GM21515 (cell line): Measurements from ENCODE around the gene MMP26.
"Not testable (repeated sequence)": the region's sequence is repeated elsewhere in the genome, so short reads cannot be mapped to it uniquely, and the experiment has no call there.

ENCODE experiments used
- ATAC-seq: cut with Tn5 transposase; IDR thresholded peaks from one replicate; pipeline ENCODE4 v1.9.1; 2021; ENCODE audit not compliant: unreplicated experiment

MMP26 gene

GRCh38 chr11:4722616-4723534 lies 18.3 kb downstream of the MMP26 start:
- ATAC-seq: not testable (repeated sequence)

- no peak for ATAC-seq
Observed at GRCh38 chr11:4727171-4727570, 22.6 kb downstream of the MMP26 start.

GRCh38 chr11:4740735-4741134 lies 36.2 kb downstream of the MMP26 start:
- no peak for ATAC-seq

- no peak for ATAC-seq
Observed at GRCh38 chr11:4748438-4748837, 43.9 kb downstream of the MMP26 start.

- ATAC-seq: no peak
Observed at GRCh38 chr11:4751201-4751600, 46.6 kb downstream of the MMP26 start.
